Kidney epithelial cell (primary cell): ENCODE data around the gene CARD11. TPM values are rescaled to one million over a fixed set of nuclear protein-coding genes. Genes with fewer than 3 reads are reported as not detected.

Experiments used
- DNase-seq: peaks from one replicate; pipeline ENCODE4 v3.0.0-alpha.2; 2010; ENCODE audit warnings: low read depth
- H3K27me3 ChIP-seq: 2 replicates; pipeline ENCODE4 v1.6.0; 2011; ENCODE audit warnings: low read length; ENCODE audit not compliant: control insufficient read depth, insufficient read depth
- H3K36me3 ChIP-seq: 2 replicates; pipeline ENCODE4 v1.5.1; 2011; ENCODE audit warnings: low read length; ENCODE audit not compliant: control insufficient read depth, insufficient read depth
- H3K4me3 ChIP-seq: 2 replicates; pipeline ENCODE4 v1.5.1; 2011; ENCODE audit warnings: low read depth, mild to moderate bottlenecking, control low read depth, low read length
- CTCF ChIP-seq: IDR thresholded peaks from 2 replicates; pipeline ENCODE4 v1.5.1; 2011; ENCODE audit warnings: mild to moderate bottlenecking, moderate library complexity, low read length, control low read depth, inconsistent platforms; ENCODE audit not compliant: insufficient read depth, poor library complexity, severe bottlenecking
- total RNA-seq: library from RNA; depleted of rRNA; stranded (reverse); fragments of >200 nt; gene quantifications from 2 replicates; pipeline ENCODE4 v1.2.3, GENCODE V29; 2015

The CARD11 gene
- total RNA-seq, 1 donor from 2014 or later, result 31.0 TPM

GRCh38 chr7:3034591-3035150 lies 9.0 kb downstream of the CARD11 start:
- Histone ChIP-seq H3K4me3 (no peak overlapping the region), H3K36me3 (no peaks in the 10 kb centered on the region), H3K27me3 (no peaks in the 10 kb centered on the region)
- DNase-seq, result no peak
- no peak for TF ChIP-seq CTCF

- H3K4me3 ChIP-seq, result no peak overlapping the region
- DNase-seq, result no peak
- no peaks in the 10 kb centered on the region for H3K27me3 ChIP-seq
- TF ChIP-seq CTCF, result no peak
- H3K36me3 ChIP-seq, result no peaks in the 10 kb centered on the region
Observed at GRCh38 chr7:3033581-3033980, 10.1 kb downstream of the CARD11 start.

- no peak for TF ChIP-seq CTCF
- Histone ChIP-seq H3K4me3 (no peak overlapping the region), H3K36me3 (no peaks in the 10 kb centered on the region), H3K27me3 (no peaks in the 10 kb centered on the region)
- DNase-seq, result no peak
Observed at GRCh38 chr7:3033136-3033535, 10.5 kb downstream of the CARD11 start.

GRCh38 chr7:3032256-3032655 lies 11.4 kb downstream of the CARD11 start:
- TF ChIP-seq CTCF, result no peak
- no peak for DNase-seq

GRCh38 chr7:3029138-3029537 lies 14.5 kb downstream of the CARD11 start:
- Histone ChIP-seq H3K4me3 (no peak overlapping the region), H3K36me3 (no peaks in the 10 kb centered on the region), H3K27me3 (no peaks in the 10 kb centered on the region)
- no peak for TF ChIP-seq CTCF
- DNase-seq, result no peak

More at GRCh38 chr7:3032256-3032655, 11.4 kb downstream of the CARD11 start:
- H3K4me3 ChIP-seq, result no peak overlapping the region
- H3K36me3 ChIP-seq, result no peaks in the 10 kb centered on the region
- H3K27me3 ChIP-seq, result no peaks in the 10 kb centered on the region

- TF ChIP-seq CTCF, result no peak
Observed at GRCh38 chr7:3028758-3029093, 14.9 kb downstream of the CARD11 start.

More at GRCh38 chr7:3028758-3029093, 14.9 kb downstream of the CARD11 start:
- DNase-seq, result no peak
- H3K4me3 ChIP-seq, result no peak overlapping the region
- H3K27me3 ChIP-seq, result no peaks in the 10 kb centered on the region
- no peaks in the 10 kb centered on the region for H3K36me3 ChIP-seq
